Measurements from ENCODE around the gene PHACTR4.
"Not testable (repeated sequence)": the region's sequence is repeated elsewhere in the genome, so short reads cannot be mapped to it uniquely, and the experiment has no call there.

PHACTR4 gene

GRCh38 chr1:28329395-28330153 lies 40.0 kb upstream of the PHACTR4 start:
- no peak for TF ChIP-seq CTCF (IDR thresholded peaks at IDR 0.05; ENCODE audit: borderline replicate concordance, insufficient read depth, low read depth, low read length)

DNA sequence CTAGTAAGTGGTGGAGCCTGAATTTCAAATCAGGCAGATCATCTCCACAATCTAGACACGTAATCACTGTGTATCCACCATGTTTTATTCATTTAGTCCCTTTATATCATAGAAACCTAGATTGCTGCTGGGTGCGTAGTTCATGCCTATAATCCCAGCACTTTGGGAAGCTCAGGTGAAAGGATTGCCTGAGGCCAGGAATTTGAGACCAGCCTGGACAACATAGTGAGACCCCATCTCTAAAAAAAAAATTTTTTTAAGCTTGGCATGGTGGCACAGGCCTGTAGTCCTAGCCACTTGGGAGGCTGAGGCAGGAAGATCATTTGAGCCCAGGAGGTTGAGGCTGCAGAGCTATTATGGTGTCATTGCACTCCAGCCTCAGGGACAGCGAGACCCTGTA lies 30.6 kb upstream of the PHACTR4 start:
- TF ChIP-seq CTCF (IDR thresholded peaks at IDR 0.05; ENCODE audit: borderline replicate concordance, insufficient read depth, low read depth, low read length) = no peak
- H3K4me3 ChIP-seq (ENCODE audit: low read depth, low read length) = no peak overlapping the region

More at GRCh38 chr1:28329395-28330153, 40.0 kb upstream of the PHACTR4 start:
- H3K4me3 ChIP-seq (ENCODE audit: low read depth, low read length) = peak overlapping the region; percentile 72

GRCh38 chr1:28339551-28339950 lies 30.0 kb upstream of the PHACTR4 start:
- no peak for TF ChIP-seq CTCF (IDR thresholded peaks at IDR 0.05; ENCODE audit: borderline replicate concordance, insufficient read depth, low read depth, low read length)
- no peak overlapping the region for H3K4me3 ChIP-seq (ENCODE audit: low read depth, low read length)

DNA sequence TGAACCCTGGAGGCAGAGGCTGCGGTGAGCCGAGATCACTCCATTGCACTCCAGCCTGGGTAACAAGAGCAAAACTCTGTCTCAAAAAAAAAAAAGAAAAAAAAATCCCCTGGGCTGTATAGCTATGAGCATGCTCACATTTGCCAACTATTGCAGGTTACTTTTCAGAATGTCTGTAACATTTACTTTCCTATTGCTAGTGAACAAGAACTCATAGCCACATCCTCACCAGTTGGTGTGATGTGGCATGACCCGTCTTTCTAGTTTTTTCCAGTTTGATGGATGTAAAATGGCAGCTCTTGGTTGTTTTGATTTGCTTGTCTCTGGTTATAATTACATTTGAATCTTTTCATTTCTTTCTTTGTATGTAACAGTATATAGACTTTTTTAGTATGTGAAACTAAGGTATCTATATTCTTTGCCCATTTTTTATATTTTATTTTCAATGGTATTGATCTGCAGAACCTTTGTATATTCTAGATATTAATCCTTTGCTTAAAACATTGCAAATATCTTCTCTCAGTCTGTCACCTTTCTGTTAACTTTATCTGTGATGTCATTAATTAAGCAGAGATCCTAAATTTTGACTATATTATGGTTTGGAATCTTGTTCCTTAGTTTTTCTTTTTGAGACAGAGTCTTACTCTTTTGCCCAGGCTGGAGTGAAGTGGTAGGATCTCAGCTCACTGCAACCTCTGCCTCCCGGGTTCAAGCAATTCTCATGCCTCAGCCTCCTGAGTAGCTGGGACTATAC lies 29.1 kb upstream of the PHACTR4 start:
- H3K4me3 ChIP-seq (ENCODE audit: low read depth, low read length) = no peak overlapping the region
- TF ChIP-seq CTCF (IDR thresholded peaks at IDR 0.05; ENCODE audit: borderline replicate concordance, insufficient read depth, low read depth, low read length) = no peak

DNA sequence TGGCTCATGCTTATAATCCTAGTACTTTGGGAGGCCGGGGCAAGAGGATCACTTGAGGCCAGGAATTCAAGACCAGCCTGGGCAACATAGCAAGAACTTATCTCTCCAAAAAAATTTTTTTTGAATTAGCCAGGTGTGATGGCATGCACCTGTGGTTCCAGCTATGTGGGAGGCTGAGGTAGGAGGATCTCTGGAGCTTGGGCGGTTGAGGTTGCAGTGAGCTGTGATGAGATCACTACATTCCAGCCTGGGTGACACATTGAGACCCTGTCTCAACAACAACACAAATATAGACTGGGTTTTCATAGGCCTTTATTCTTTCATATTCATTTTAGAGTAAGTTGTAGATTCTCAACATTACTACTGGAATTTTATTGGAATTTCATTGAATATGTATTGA lies 27.9 kb upstream of the PHACTR4 start:
- TF ChIP-seq CTCF (IDR thresholded peaks at IDR 0.05; ENCODE audit: borderline replicate concordance, insufficient read depth, low read depth, low read length) = no peak
- no peak overlapping the region for H3K4me3 ChIP-seq (ENCODE audit: low read depth, low read length)

DNA sequence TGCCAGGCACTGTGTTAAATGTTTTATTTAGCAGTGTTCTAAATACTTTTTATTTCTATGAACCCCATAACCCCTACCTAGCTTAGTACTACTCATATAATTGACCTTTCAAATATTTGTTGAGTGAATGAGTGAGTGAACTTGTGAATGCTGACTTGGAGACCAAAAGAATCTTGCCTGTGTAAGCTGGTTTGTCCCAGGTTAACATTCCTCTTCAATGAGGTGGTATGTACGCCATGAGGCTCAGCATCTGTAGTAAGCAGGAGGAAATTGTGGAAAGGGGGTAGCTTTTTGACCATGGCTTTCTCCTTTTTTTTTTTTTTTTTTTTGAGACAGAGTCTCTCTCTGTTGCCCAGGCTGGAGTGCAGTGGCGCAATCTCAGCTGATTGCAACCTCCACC lies 26.1 kb upstream of the PHACTR4 start:
- no peak overlapping the region for H3K4me3 ChIP-seq (ENCODE audit: low read depth, low read length)
- TF ChIP-seq CTCF (IDR thresholded peaks at IDR 0.05; ENCODE audit: borderline replicate concordance, insufficient read depth, low read depth, low read length) = no peak

GRCh38 chr1:28353248-28353810 lies 16.2 kb upstream of the PHACTR4 start:
- not testable (repeated sequence) for H3K4me3 ChIP-seq (ENCODE audit: low read depth, low read length)
